Vagina (tissue), 2 donors: Measurements from ENCODE around the gene SORCS1.

Experiments used
- POLR2A ChIP-seq, 2 donors: fragments of 450-650 bp; IDR thresholded peaks; one replicate each; pipeline ENCODE4 v1.6.1; 2017; ENCODE audit warnings: antibody characterized with exemption in 2 of 2, mild to moderate bottlenecking in 2 of 2, moderate library complexity in 2 of 2
- POLR2AphosphoS5 ChIP-seq, 2 donors: sonication (generic); formaldehyde crosslinking; IDR thresholded peaks; one replicate each; pipeline ENCODE4 v1.9.0; 2017; ENCODE audit warnings: antibody characterized with exemption in 2 of 2, mild to moderate bottlenecking in 2 of 2, low read depth in 1 of 2; ENCODE audit not compliant: insufficient read depth in 1 of 2
- TF ChIP-seq, protein P1 (sequence below), 3 experiments: fragments of 450-650 bp in 2 of 3; fragments of 200-600 bp in 1 of 3; sonication (generic) in 1 of 3; IDR thresholded peaks; one replicate each; pipeline ENCODE4 v1.5.1; 2017 to 2019; ENCODE audit warnings: antibody characterized with exemption in 3 of 3, mild to moderate bottlenecking in 2 of 3, moderate library complexity in 2 of 3

DNA sequence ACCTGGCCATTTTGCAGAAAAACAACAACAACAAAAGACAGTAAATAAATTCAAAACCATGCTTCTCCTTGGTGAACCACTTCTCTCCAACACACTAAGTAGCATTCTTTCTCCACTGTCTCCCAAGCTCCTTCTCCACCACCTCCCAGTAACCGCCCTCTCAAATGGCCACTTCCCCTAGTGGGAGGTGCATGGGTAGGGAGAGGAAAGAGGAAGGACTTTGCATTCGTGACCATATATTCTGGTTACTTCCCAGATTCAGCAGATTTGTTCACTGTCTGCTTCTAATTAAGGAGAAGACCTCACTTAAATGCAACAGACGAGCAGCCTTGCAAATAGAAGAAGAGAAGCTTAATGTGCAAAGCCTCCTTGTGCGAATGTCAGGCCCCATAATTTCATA is 166.8 kb downstream of the SORCS1 start:
- no peak for TF ChIP-seq POLR2A (IDR thresholded peaks at IDR 0.05)
- TF ChIP-seq, protein P1, sequence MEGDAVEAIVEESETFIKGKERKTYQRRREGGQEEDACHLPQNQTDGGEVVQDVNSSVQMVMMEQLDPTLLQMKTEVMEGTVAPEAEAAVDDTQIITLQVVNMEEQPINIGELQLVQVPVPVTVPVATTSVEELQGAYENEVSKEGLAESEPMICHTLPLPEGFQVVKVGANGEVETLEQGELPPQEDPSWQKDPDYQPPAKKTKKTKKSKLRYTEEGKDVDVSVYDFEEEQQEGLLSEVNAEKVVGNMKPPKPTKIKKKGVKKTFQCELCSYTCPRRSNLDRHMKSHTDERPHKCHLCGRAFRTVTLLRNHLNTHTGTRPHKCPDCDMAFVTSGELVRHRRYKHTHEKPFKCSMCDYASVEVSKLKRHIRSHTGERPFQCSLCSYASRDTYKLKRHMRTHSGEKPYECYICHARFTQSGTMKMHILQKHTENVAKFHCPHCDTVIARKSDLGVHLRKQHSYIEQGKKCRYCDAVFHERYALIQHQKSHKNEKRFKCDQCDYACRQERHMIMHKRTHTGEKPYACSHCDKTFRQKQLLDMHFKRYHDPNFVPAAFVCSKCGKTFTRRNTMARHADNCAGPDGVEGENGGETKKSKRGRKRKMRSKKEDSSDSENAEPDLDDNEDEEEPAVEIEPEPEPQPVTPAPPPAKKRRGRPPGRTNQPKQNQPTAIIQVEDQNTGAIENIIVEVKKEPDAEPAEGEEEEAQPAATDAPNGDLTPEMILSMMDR (IDR thresholded peaks at IDR 0.05) = no peak
- no peak for TF ChIP-seq POLR2AphosphoS5 (IDR thresholded peaks at IDR 0.05; ENCODE audit: insufficient read depth in 1 of 2, low read depth in 1 of 2)
